GM19324 (cell line): ENCODE measurements around the gene CNPY1.
"Not testable (repeated sequence)": the region's sequence is repeated elsewhere in the genome, so short reads cannot be mapped to it uniquely, and the experiment has no call there.

Experiments
- ATAC-seq: cut with Tn5 transposase; IDR thresholded peaks from one replicate; pipeline ENCODE4 v1.9.1; 2021; ENCODE audit warnings: mild to moderate bottlenecking, moderate library complexity; ENCODE audit not compliant: unreplicated experiment, low FRiP score

Gene CNPY1

GRCh38 chr7:155536451-155536850 lies 9.9 kb downstream of the CNPY1 start:
- ATAC-seq = no peak

- no peak for ATAC-seq
Measured at GRCh38 chr7:155534691-155535090, 11.7 kb downstream of the CNPY1 start.

- no peak for ATAC-seq
Measured at GRCh38 chr7:155533827-155534690, 12.3 kb downstream of the CNPY1 start.

GRCh38 chr7:155533120-155533826 lies 13.1 kb downstream of the CNPY1 start:
- ATAC-seq = no peak

- no peak for ATAC-seq
Measured at GRCh38 chr7:155532792-155533119, 13.6 kb downstream of the CNPY1 start.

- no peak for ATAC-seq
Measured at GRCh38 chr7:155531681-155532080, 14.7 kb downstream of the CNPY1 start.

GRCh38 chr7:155530601-155531000 lies 15.8 kb downstream of the CNPY1 start:
- ATAC-seq = no peak

- no peak for ATAC-seq
Measured at GRCh38 chr7:155529845-155530244, 16.5 kb downstream of the CNPY1 start.

GRCh38 chr7:155529346-155529745 lies 17.0 kb downstream of the CNPY1 start:
- ATAC-seq = no peak

- ATAC-seq = no peak
Measured at GRCh38 chr7:155527664-155528063, 18.7 kb downstream of the CNPY1 start.

- no peak for ATAC-seq
Measured at GRCh38 chr7:155526225-155526624, 20.1 kb downstream of the CNPY1 start.

GRCh38 chr7:155524018-155524556 lies 22.3 kb downstream of the CNPY1 start:
- ATAC-seq = no peak

GRCh38 chr7:155523168-155523675 lies 23.1 kb downstream of the CNPY1 start:
- ATAC-seq = no peak

GRCh38 chr7:155521743-155522398 lies 24.5 kb downstream of the CNPY1 start:
- no peak for ATAC-seq

- no peak for ATAC-seq
Measured at GRCh38 chr7:155521007-155521742, 25.2 kb downstream of the CNPY1 start.

GRCh38 chr7:155520114-155520513 lies 26.2 kb downstream of the CNPY1 start:
- no peak for ATAC-seq

- ATAC-seq = not testable (repeated sequence)
Measured at GRCh38 chr7:155519358-155519757, 27.0 kb downstream of the CNPY1 start.

- no peak for ATAC-seq
Measured at GRCh38 chr7:155518633-155519032, 27.7 kb downstream of the CNPY1 start.

GRCh38 chr7:155517969-155518368 lies 28.4 kb downstream of the CNPY1 start:
- no peak for ATAC-seq

GRCh38 chr7:155517452-155517851 lies 28.9 kb downstream of the CNPY1 start:
- ATAC-seq = no peak
